ENCODE data around the gene PARVA. TPM values are rescaled to one million over a fixed set of nuclear protein-coding genes. Genes with fewer than 3 reads are reported as not detected.

The PARVA gene
- total and polyA plus RNA-seq, 2 of the 4 experiments (the other 2 are of a cell fraction), result 65.2 to 80.2 TPM

DNA sequence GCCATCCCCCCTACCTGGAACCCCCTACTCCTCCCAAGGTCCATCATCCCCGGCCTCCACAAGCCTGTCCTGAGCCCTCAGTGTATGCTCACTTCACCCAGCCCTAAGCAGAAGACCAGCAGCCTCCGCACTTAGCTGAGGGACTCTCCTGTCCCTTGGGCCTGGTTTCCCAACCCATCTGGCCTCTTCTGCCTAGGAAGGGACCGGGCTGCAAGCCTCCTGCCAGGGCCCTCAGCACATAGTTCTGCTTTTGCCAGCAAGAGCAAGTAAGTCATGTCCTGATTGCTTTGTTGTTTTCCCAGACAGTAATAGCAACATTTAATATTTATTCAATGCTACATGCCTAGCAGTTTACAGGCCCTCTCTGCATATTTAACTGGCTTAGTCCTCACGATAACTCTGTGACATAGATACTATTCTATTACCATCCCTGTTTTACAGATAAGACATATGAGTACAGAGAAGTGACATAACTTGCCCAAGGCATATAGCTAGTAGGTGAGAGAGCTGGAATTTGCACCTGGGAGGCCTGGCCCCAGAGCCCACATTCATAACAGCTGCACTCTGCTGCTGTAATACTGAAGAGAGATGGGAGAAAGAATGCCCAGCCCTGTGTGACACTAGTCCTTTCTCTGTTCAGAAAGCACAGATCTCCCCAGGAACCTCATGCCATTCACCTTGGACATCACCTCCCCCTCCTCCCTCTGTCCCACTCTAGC, 139.2 kb downstream of the PARVA start:
- no peak overlapping the region for H3K4me2 ChIP-seq (ENCODE audit: low read depth, low read length)
- no peak overlapping the region for H2AK9ac ChIP-seq (replicated peaks; ENCODE audit: low read depth, low read length, poor library complexity)
- no peak overlapping the region for H3K9ac ChIP-seq (ENCODE audit: low read depth, low read length)
- in situ Hi-C loops (cut with MboI; ENCODE audit: low sequenced_read_pairs) (no loop called here), intact Hi-C loops (cut with micrococcal nuclease) (no loop called here), dilution Hi-C loops (cut with HindIII; ENCODE audit: low sequenced_read_pairs, unreplicated experiment) (no loop called here)
- no peak overlapping the region for H4K8ac ChIP-seq (ENCODE audit: low read depth in 2 of 2, low read length in 2 of 2)
- H3K36me3 ChIP-seq (ENCODE audit: control insufficient read depth, insufficient read depth, low read length), result peaks cover 60% of the 10 kb centered on the region
- H3K56ac ChIP-seq (ENCODE audit: extremely low read depth, insufficient read depth, low read length), result no peak overlapping the region
- H3K4me1 ChIP-seq (ENCODE audit: control insufficient read depth, insufficient read depth, low read length), result no peaks in the 10 kb centered on the region; the same call in 1 of the 2 replicates
- DNase-seq (no peak), ATAC-seq (ENCODE audit: low read depth) (no peak; the same call in 1 of the 2 replicates)
- H3K27ac ChIP-seq (ENCODE audit: insufficient read depth, low read length), result no peak overlapping the region
- H2AFZ ChIP-seq (replicated peaks; ENCODE audit: low read length, poor library complexity), result no peak overlapping the region
- no peaks in the 10 kb centered on the region for H4K20me1 ChIP-seq (ENCODE audit: insufficient read depth, low read length)
- H3K14ac ChIP-seq (replicated peaks; ENCODE audit: low read depth, low read length), result no peak overlapping the region
- ChIA-PET CTCF (no interaction called here), POLR2A (ENCODE audit: unreplicated experiment) (no interaction called here)
- H3K18ac ChIP-seq (ENCODE audit: low read depth, low read length), result no peak overlapping the region
- no TSS peak for BruUV-seq (replicated peaks)
- no peak overlapping the region for H2BK120ac ChIP-seq (ENCODE audit: low read depth, low read length)
- H2BK20ac ChIP-seq (ENCODE audit: low read depth, low read length), result no peak overlapping the region
- H3K23ac ChIP-seq (ENCODE audit: low read depth, low read length), result no peak overlapping the region
- TF ChIP-seq CHD1 (IDR thresholded peaks at IDR 0.05; ENCODE audit: low read depth, low read length), result no peak
- no peak for TF ChIP-seq NFE2L2 (IDR thresholded peaks at IDR 0.05; ENCODE audit: low read depth, low read length)
- TF ChIP-seq POLR2A (IDR thresholded peaks at IDR 0.05; ENCODE audit: low read depth, low read length), result no peak
- TF ChIP-seq RCOR1 (IDR thresholded peaks at IDR 0.05; ENCODE audit: insufficient replicate concordance, low read length), result no peak
- TF ChIP-seq, protein P1, sequence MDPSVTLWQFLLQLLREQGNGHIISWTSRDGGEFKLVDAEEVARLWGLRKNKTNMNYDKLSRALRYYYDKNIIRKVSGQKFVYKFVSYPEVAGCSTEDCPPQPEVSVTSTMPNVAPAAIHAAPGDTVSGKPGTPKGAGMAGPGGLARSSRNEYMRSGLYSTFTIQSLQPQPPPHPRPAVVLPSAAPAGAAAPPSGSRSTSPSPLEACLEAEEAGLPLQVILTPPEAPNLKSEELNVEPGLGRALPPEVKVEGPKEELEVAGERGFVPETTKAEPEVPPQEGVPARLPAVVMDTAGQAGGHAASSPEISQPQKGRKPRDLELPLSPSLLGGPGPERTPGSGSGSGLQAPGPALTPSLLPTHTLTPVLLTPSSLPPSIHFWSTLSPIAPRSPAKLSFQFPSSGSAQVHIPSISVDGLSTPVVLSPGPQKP (IDR thresholded peaks at IDR 0.05; ENCODE audit: borderline replicate concordance, low read depth, low read length), result no peak
- TF ChIP-seq, protein P2, sequence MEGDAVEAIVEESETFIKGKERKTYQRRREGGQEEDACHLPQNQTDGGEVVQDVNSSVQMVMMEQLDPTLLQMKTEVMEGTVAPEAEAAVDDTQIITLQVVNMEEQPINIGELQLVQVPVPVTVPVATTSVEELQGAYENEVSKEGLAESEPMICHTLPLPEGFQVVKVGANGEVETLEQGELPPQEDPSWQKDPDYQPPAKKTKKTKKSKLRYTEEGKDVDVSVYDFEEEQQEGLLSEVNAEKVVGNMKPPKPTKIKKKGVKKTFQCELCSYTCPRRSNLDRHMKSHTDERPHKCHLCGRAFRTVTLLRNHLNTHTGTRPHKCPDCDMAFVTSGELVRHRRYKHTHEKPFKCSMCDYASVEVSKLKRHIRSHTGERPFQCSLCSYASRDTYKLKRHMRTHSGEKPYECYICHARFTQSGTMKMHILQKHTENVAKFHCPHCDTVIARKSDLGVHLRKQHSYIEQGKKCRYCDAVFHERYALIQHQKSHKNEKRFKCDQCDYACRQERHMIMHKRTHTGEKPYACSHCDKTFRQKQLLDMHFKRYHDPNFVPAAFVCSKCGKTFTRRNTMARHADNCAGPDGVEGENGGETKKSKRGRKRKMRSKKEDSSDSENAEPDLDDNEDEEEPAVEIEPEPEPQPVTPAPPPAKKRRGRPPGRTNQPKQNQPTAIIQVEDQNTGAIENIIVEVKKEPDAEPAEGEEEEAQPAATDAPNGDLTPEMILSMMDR (conservative IDR thresholded peaks at IDR 0.05; ENCODE audit: low read depth, low read length), result no peak
- no peak for TF ChIP-seq RFX5 (IDR thresholded peaks at IDR 0.05; ENCODE audit: low read depth, low read length)
- no peak for TF ChIP-seq BHLHE40 (IDR thresholded peaks at IDR 0.05; ENCODE audit: low read depth, low read length)
- no peak for TF ChIP-seq RAD21 (IDR thresholded peaks at IDR 0.05; ENCODE audit: low read length)
- no peak for TF ChIP-seq MXI1 (IDR thresholded peaks at IDR 0.05; ENCODE audit: borderline replicate concordance, low read depth, low read length)
- TF ChIP-seq MAFK (IDR thresholded peaks at IDR 0.05; ENCODE audit: low read depth, low read length), result no peak
- no peak for TF ChIP-seq SMC3 (IDR thresholded peaks at IDR 0.05; ENCODE audit: low read depth, low read length)
- no peak for TF ChIP-seq CEBPB (IDR thresholded peaks at IDR 0.05; ENCODE audit: low read depth, low read length)
- TF ChIP-seq MAZ (IDR thresholded peaks at IDR 0.05; ENCODE audit: borderline replicate concordance, low read depth, low read length), result no peak
- no peaks in the 10 kb centered on the region for H3K27me3 ChIP-seq (ENCODE audit: control insufficient read depth, insufficient read depth, low read length)
- H3K9me3 ChIP-seq (ENCODE audit: control insufficient read depth, insufficient read depth, low read length), result no peaks in the 10 kb centered on the region
- H3K4me3 ChIP-seq (ENCODE audit: insufficient read depth, low read depth, low read length), result no peak overlapping the region
- peaks cover 13% of the 10 kb centered on the region for H3K9me1 ChIP-seq (ENCODE audit: insufficient read depth, low read length)
- H2AK5ac ChIP-seq (ENCODE audit: low read depth, low read length), result no peak overlapping the region; the same call in 1 of the 2 replicates
- no peak overlapping the region for H3K4ac ChIP-seq (ENCODE audit: low read depth, low read length)
- 93% methylated on average over 2 of the region's 4 CpGs; no CpG with 5 or more reads in 1 of the 2 experiments for WGBS, 2 experiments (ENCODE audit: extremely low coverage in 2 of 2, insufficient read length in 1 of 2)
- peaks cover 2 to 31% of the 10 kb centered on the region in 2 experiments; a peak in 3 of 4 replicates for H3K79me1 ChIP-seq (ENCODE audit: low read depth in 1 of 2, low read length in 2 of 2)
- no peak overlapping the region for H2BK15ac ChIP-seq (ENCODE audit: low read depth, low read length)
- H4K5ac ChIP-seq (ENCODE audit: low read depth, low read length), result no peak overlapping the region
- H2BK5ac ChIP-seq (ENCODE audit: low read depth, low read length, poor library complexity, severe bottlenecking), result no peak overlapping the region
- no peak overlapping the region for H4K91ac ChIP-seq (ENCODE audit: insufficient read depth, low read depth, low read length)
